Astrocyte (in vitro differentiated cells and primary cell): ENCODE measurements around the gene ZNF513. TPM values are rescaled to one million over a fixed set of nuclear protein-coding genes. Genes with fewer than 3 reads are reported as not detected.
"Not testable (repeated sequence)": the region's sequence is repeated elsewhere in the genome, so short reads cannot be mapped to it uniquely, and the experiment has no call there.

Source experiments
- DNase-seq: peaks from one replicate; pipeline ENCODE4 v3.0.0-alpha.2; 2010; ENCODE audit warnings: low read depth
- FAIRE-seq: peaks from 2 replicates; lab custom pipeline; 2011; peaks lifted over from hg19 to GRCh38; lab: Jason Lieb, UNC
- H2AFZ ChIP-seq: 2 replicates; pipeline ENCODE4 v1.6.0; 2012; ENCODE audit warnings: low read depth, low read length, inconsistent platforms
- H3K27ac ChIP-seq: 2 replicates; pipeline ENCODE4 v1.5.1; 2011; ENCODE audit warnings: low read depth, low read length, inconsistent platforms
- H3K27me3 ChIP-seq: 2 replicates; pipeline ENCODE4 v1.6.0; 2011; ENCODE audit warnings: low read length, inconsistent platforms; ENCODE audit not compliant: insufficient read depth
- H3K36me3 ChIP-seq: 2 replicates; pipeline ENCODE4 v1.5.1; 2011; ENCODE audit warnings: low read length, inconsistent platforms; ENCODE audit not compliant: insufficient read depth
- H3K4me1 ChIP-seq: 2 replicates; pipeline ENCODE4 v1.5.1; 2011; ENCODE audit warnings: low read length, inconsistent platforms; ENCODE audit not compliant: insufficient read depth
- H3K4me2 ChIP-seq: 2 replicates; pipeline ENCODE4 v1.6.0; 2012; ENCODE audit warnings: low read length, inconsistent platforms
- H3K4me3 ChIP-seq: 2 replicates; pipeline ENCODE4 v1.5.1; 2011; ENCODE audit warnings: low read depth, mild to moderate bottlenecking, low read length, inconsistent platforms; ENCODE audit not compliant: insufficient read depth
- H3K79me2 ChIP-seq: 2 replicates; pipeline ENCODE4 v1.6.0; 2012; ENCODE audit warnings: mild to moderate bottlenecking, low read length, inconsistent platforms; ENCODE audit not compliant: insufficient read depth
- H3K9ac ChIP-seq: 2 replicates; pipeline ENCODE4 v1.6.0; 2012; ENCODE audit warnings: mild to moderate bottlenecking, low read length, inconsistent platforms
- H3K9me3 ChIP-seq: 2 replicates; pipeline ENCODE4 v1.5.1; 2012; ENCODE audit warnings: low read depth, mild to moderate bottlenecking, low read length, inconsistent platforms; ENCODE audit not compliant: insufficient read depth
- H4K20me1 ChIP-seq: 2 replicates; pipeline ENCODE4 v1.6.0; 2012; ENCODE audit warnings: low read length, inconsistent platforms; ENCODE audit not compliant: insufficient read depth
- H3K27ac Mint-ChIP-seq: one replicate; pipeline ENCODE4 v1.8.0; 2021; ENCODE audit warnings: mild to moderate bottlenecking, mixed read lengths; ENCODE audit not compliant: unreplicated experiment
- H3K27me3 Mint-ChIP-seq: one replicate; pipeline ENCODE4 v1.8.0; 2021; ENCODE audit warnings: low read depth, mixed read lengths; ENCODE audit not compliant: unreplicated experiment
- H3K36me3 Mint-ChIP-seq: one replicate; pipeline ENCODE4 v1.8.0; 2021; ENCODE audit warnings: low read depth, mixed read lengths; ENCODE audit not compliant: unreplicated experiment
- H3K4me1 Mint-ChIP-seq: one replicate; pipeline ENCODE4 v1.8.0; 2021; ENCODE audit warnings: low read depth, mixed read lengths; ENCODE audit not compliant: unreplicated experiment
- H3K4me3 Mint-ChIP-seq: one replicate; pipeline ENCODE4 v1.8.0; 2021; ENCODE audit warnings: mild to moderate bottlenecking, moderate library complexity, mixed read lengths; ENCODE audit not compliant: unreplicated experiment
- H3K9me3 Mint-ChIP-seq: one replicate; pipeline ENCODE4 v1.8.0; 2021; ENCODE audit warnings: mild to moderate bottlenecking, mixed read lengths; ENCODE audit not compliant: unreplicated experiment
- EZH2 ChIP-seq: IDR thresholded peaks from 2 replicates; pipeline ENCODE4 v1.6.1; 2012; ENCODE audit warnings: mild to moderate bottlenecking, low read length, inconsistent platforms; ENCODE audit not compliant: insufficient read depth
- total RNA-seq: library from RNA; stranded (reverse); gene quantifications from 2 replicates; pipeline ENCODE4 v1.2.1, GENCODE V29; 2021
- TF ChIP-seq, protein P1 (sequence below): IDR thresholded peaks from 2 replicates; pipeline ENCODE4 v1.5.1; 2011; ENCODE audit warnings: low read depth, mild to moderate bottlenecking, inconsistent platforms, low read length, moderate library complexity; ENCODE audit not compliant: insufficient read depth

The ZNF513 gene
- total RNA-seq, 1 donor from 2014 or later = 13.5 TPM

DNA sequence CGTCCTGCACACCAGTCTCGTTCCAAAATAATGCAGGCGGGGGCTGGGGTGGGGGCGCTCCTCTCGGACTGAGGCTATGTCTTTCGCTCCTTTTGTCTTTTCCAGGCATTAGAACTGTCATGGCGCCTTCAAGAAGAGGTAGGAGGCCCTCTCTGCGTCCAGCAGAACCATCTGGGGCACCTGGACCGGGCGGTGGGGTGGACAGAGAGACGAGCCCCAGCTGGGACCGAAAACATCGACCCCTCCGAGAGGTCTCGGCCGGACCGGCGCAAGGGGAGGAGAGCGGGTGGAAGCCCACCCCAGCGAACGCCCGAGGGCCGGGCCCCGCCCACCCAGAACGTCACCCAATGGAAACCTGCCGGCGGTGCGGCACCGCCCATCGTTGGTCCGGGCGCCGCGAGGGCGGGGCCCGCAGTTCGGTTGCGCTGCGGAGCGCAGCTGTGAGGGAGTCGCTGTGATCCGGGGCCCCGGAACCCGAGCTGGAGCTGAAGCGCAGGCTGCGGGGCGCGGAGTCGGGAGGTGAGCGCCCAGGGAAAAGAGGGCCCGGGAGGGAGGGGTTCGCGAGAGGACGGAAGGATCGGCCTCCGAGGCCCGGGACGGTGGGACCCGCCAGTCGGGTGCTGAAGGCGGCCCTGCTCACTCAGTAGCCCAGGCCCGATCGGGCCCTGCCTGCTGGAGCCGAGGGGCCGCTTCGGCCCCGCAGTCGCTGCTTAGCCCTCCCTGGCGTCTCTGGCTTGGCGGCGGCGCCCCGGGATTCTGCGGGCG is 47.9 kb upstream of the ZNF513 start, which contains the start of gene NRBP1:
NRBP1 (plus strand) TSS at position 419 of the 765 bp plus-strand sequence. CDS start 4,643 bp downstream, outside the sequence.
- H3K9ac ChIP-seq = peak within 1 kb of the TSS; percentile 98
- H3K36me3 ChIP-seq = peaks cover 4% of the 10 kb centered on the region
- peaks cover 44% of the 10 kb centered on the region for H3K79me2 ChIP-seq
- no peaks in the 10 kb centered on the region for H3K9me3 ChIP-seq
- H3K27ac ChIP-seq = peak within 1 kb of the TSS; percentile 93
- no peaks in the 10 kb centered on the region for H3K27me3 ChIP-seq
- H4K20me1 ChIP-seq = peaks cover 43% of the 10 kb centered on the region
- H3K4me2 ChIP-seq = peak within 1 kb of the TSS; percentile 91
- Mint-ChIP-seq H3K9me3 (no peaks in the 10 kb centered on the region), H3K4me1 (peaks cover 12% of the 10 kb centered on the region), H3K36me3 (peaks cover 2% of the 10 kb centered on the region), H3K4me3 (peak within 1 kb of the TSS; percentile 98), H3K27me3 (no peaks in the 10 kb centered on the region), H3K27ac (peak within 1 kb of the TSS; percentile 93)
- peak within 1 kb of the TSS; percentile 86 for H2AFZ ChIP-seq
- FAIRE-seq (no peak), DNase-seq (peak; percentile 69)
- H3K4me1 ChIP-seq = peaks cover 18% of the 10 kb centered on the region
- peak within 1 kb of the TSS; percentile 91 for H3K4me3 ChIP-seq
- no peak for TF ChIP-seq EZH2
- TF ChIP-seq, protein P1, sequence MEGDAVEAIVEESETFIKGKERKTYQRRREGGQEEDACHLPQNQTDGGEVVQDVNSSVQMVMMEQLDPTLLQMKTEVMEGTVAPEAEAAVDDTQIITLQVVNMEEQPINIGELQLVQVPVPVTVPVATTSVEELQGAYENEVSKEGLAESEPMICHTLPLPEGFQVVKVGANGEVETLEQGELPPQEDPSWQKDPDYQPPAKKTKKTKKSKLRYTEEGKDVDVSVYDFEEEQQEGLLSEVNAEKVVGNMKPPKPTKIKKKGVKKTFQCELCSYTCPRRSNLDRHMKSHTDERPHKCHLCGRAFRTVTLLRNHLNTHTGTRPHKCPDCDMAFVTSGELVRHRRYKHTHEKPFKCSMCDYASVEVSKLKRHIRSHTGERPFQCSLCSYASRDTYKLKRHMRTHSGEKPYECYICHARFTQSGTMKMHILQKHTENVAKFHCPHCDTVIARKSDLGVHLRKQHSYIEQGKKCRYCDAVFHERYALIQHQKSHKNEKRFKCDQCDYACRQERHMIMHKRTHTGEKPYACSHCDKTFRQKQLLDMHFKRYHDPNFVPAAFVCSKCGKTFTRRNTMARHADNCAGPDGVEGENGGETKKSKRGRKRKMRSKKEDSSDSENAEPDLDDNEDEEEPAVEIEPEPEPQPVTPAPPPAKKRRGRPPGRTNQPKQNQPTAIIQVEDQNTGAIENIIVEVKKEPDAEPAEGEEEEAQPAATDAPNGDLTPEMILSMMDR = no peak

GRCh38 chr2:27427863-27428212 is 47.3 kb upstream of the ZNF513 start:
- no peaks in the 10 kb centered on the region for H3K27me3 ChIP-seq
- H3K27me3 Mint-ChIP-seq = no peaks in the 10 kb centered on the region
- peak overlapping the region; percentile 98 for H3K9ac ChIP-seq
- H3K4me3 ChIP-seq = peak overlapping the region; percentile 91
- H3K9me3 ChIP-seq = no peaks in the 10 kb centered on the region
- H3K4me1 ChIP-seq = peaks cover 18% of the 10 kb centered on the region
- no peaks in the 10 kb centered on the region for H3K36me3 Mint-ChIP-seq
- peak overlapping the region; percentile 86 for H3K27ac Mint-ChIP-seq
- H4K20me1 ChIP-seq = peaks cover 38% of the 10 kb centered on the region
- peaks cover 12% of the 10 kb centered on the region for H3K4me1 Mint-ChIP-seq
- H3K79me2 ChIP-seq = peaks cover 38% of the 10 kb centered on the region
- DNase-seq = no peak
- FAIRE-seq = no peak
- peak overlapping the region; percentile 91 for H3K4me2 ChIP-seq
- TF ChIP-seq, protein P1 = no peak
- TF ChIP-seq EZH2 = no peak
- no peaks in the 10 kb centered on the region for H3K36me3 ChIP-seq
- no peaks in the 10 kb centered on the region for H3K9me3 Mint-ChIP-seq
- peak overlapping the region; percentile 86 for H2AFZ ChIP-seq
- peak overlapping the region; percentile 92 for H3K4me3 Mint-ChIP-seq
- H3K27ac ChIP-seq = peak overlapping the region; percentile 93

GRCh38 chr2:27425039-27425438 is 44.5 kb upstream of the ZNF513 start:
- H3K27ac Mint-ChIP-seq, H3K36me3 Mint-ChIP-seq, H3K9ac ChIP-seq, FAIRE-seq, H3K27ac ChIP-seq, H3K9me3 ChIP-seq, H3K4me1 ChIP-seq, H3K27me3 Mint-ChIP-seq, H3K27me3 ChIP-seq, H3K4me3 Mint-ChIP-seq, H3K36me3 ChIP-seq, H3K9me3 Mint-ChIP-seq, H3K4me3 ChIP-seq, DNase-seq, H2AFZ ChIP-seq, H3K4me1 Mint-ChIP-seq, H3K4me2 ChIP-seq: not testable (repeated sequence)
- Histone ChIP-seq H3K79me2 (peaks cover 10% of the 10 kb centered on the region), H4K20me1 (peaks cover 10% of the 10 kb centered on the region)
